Smooth muscle cell (in vitro differentiated cells): Measurements from ENCODE around the gene XIRP2. TPM values are rescaled to one million over a fixed set of nuclear protein-coding genes. Genes with fewer than 3 reads are reported as not detected.

Source experiments
- DNase-seq: peaks from one replicate; lab custom pipeline; 2025; ENCODE audit not compliant: unreplicated experiment; lab: John Stamatoyannopoulos, UW
- H2AFZ ChIP-seq: fragments of 200-600 bp; sonication (generic); 2 replicates; pipeline ENCODE4 v1.6.0; 2016; ENCODE audit warnings: antibody characterized with exemption, low read depth, mild to moderate bottlenecking
- H3F3A ChIP-seq: fragments of 200-600 bp; sonication (generic); 2 replicates; pipeline ENCODE4 v1.6.0; 2017; ENCODE audit warnings: antibody characterized with exemption, low read depth
- H3K27ac ChIP-seq: fragments of 200-600 bp; sonication (generic); 2 replicates; pipeline ENCODE4 v1.5.1; 2016; ENCODE audit warnings: low read depth, mild to moderate bottlenecking
- H3K27me3 ChIP-seq: fragments of 200-600 bp; sonication (generic); 2 replicates; pipeline ENCODE4 v1.6.1; 2016; ENCODE audit warnings: low read depth, mild to moderate bottlenecking
- H3K36me3 ChIP-seq: fragments of 200-600 bp; sonication (generic); 2 replicates; pipeline ENCODE4 v1.5.1; 2016; ENCODE audit warnings: low read depth
- H3K4me1 ChIP-seq: fragments of 200-600 bp; sonication (generic); 2 replicates; pipeline ENCODE4 v1.5.1; 2016; ENCODE audit warnings: low read depth
- H3K4me2 ChIP-seq: fragments of 200-600 bp; sonication (generic); 2 replicates; pipeline ENCODE4 v1.6.0; 2016; ENCODE audit warnings: mild to moderate bottlenecking
- H3K4me3 ChIP-seq: fragments of 200-600 bp; sonication (generic); 2 replicates; pipeline ENCODE4 v1.5.1; 2016; ENCODE audit warnings: mild to moderate bottlenecking
- H3K79me2 ChIP-seq: fragments of 200-600 bp; sonication (generic); 2 replicates; pipeline ENCODE4 v1.6.0; 2016; ENCODE audit warnings: low read depth, mild to moderate bottlenecking
- H3K9ac ChIP-seq: fragments of 200-600 bp; sonication (generic); 2 replicates; pipeline ENCODE4 v1.6.0; 2016; ENCODE audit warnings: low read depth
- H3K9me3 ChIP-seq: fragments of 200-600 bp; sonication (generic); replicated peaks from 2 replicates; pipeline ENCODE4 v1.5.1; 2016; ENCODE audit warnings: low read depth
- H4K20me1 ChIP-seq: fragments of 200-600 bp; sonication (generic); 2 replicates; pipeline ENCODE4 v1.6.0; 2016; ENCODE audit warnings: low read depth
- CTCF ChIP-seq: fragments of 200-600 bp; sonication (generic); IDR thresholded peaks from 2 replicates; pipeline ENCODE4 v1.5.1; 2017; ENCODE audit warnings: borderline replicate concordance, mild to moderate bottlenecking, antibody characterized with exemption; ENCODE audit not compliant: insufficient read depth, poor library complexity, severe bottlenecking
- WGBS: methylation state at CpG from one replicate; pipeline ENCODE4 v1.1.7; 2016; ENCODE audit warnings: low lambda C conversion rate; 5-methylcytosine and 5-hydroxymethylcytosine counted together
- polyA plus RNA-seq: library from polyadenylated mRNA; unstranded; fragments of >200 nt; fragmentation: Nextera tagmentation; extraction: Ambion mirVana; gene quantifications from 2 replicates; pipeline ENCODE4 v1.2.1, GENCODE V29; 2016
- total RNA-seq: library from RNA; depleted of rRNA; stranded (reverse); fragments of >200 nt; gene quantifications from 2 replicates; pipeline ENCODE4 v1.2.3, GENCODE V29; 2014

The XIRP2 gene
- total and polyA plus RNA-seq, 2 experiments from 2014 or later = not detected

- H3K4me2 ChIP-seq = no peak overlapping the region
- no peaks in the 10 kb centered on the region for H3K9me3 ChIP-seq
- H3K36me3 ChIP-seq = no peaks in the 10 kb centered on the region
- no peak for TF ChIP-seq CTCF
- no peaks in the 10 kb centered on the region for H3K27me3 ChIP-seq
- no peak overlapping the region for H3K4me3 ChIP-seq
- H3K9ac ChIP-seq = no peak overlapping the region
- H3F3A ChIP-seq = no peaks in the 10 kb centered on the region
- 86% methylated on average over 5 of the region's 5 CpGs for WGBS
- no peak overlapping the region for H3K27ac ChIP-seq
- no peak overlapping the region for H2AFZ ChIP-seq
- H4K20me1 ChIP-seq = no peaks in the 10 kb centered on the region
- no peaks in the 10 kb centered on the region for H3K79me2 ChIP-seq
- H3K4me1 ChIP-seq = no peaks in the 10 kb centered on the region
- no peak for DNase-seq
Measured at GRCh38 chr2:167144179-167144898, 256.1 kb downstream of the XIRP2 start.

- no peaks in the 10 kb centered on the region for H4K20me1 ChIP-seq
- H3K36me3 ChIP-seq = no peaks in the 10 kb centered on the region
- no peaks in the 10 kb centered on the region for H3K79me2 ChIP-seq
- H3K27me3 ChIP-seq = no peaks in the 10 kb centered on the region
- H3K9ac ChIP-seq = no peak overlapping the region
- DNase-seq = no peak
- H3F3A ChIP-seq = no peaks in the 10 kb centered on the region
- H3K9me3 ChIP-seq = no peaks in the 10 kb centered on the region
- no peaks in the 10 kb centered on the region for H3K4me1 ChIP-seq
- WGBS = 83% methylated on average over 6 of the region's 6 CpGs
- H2AFZ ChIP-seq = no peak overlapping the region
- H3K4me2 ChIP-seq = no peak overlapping the region
- no peak for TF ChIP-seq CTCF
- no peak overlapping the region for H3K27ac ChIP-seq
- H3K4me3 ChIP-seq = no peak overlapping the region
Measured at GRCh38 chr2:167147271-167147941, 259.1 kb downstream of the XIRP2 start.

- Histone ChIP-seq H3K79me2 (no peaks in the 10 kb centered on the region), H2AFZ (no peak overlapping the region), H4K20me1 (no peaks in the 10 kb centered on the region), H3K36me3 (no peaks in the 10 kb centered on the region), H3K27me3 (no peaks in the 10 kb centered on the region), H3K9ac (no peak overlapping the region), H3K4me3 (no peak overlapping the region), H3K4me2 (no peak overlapping the region), H3K9me3 (no peaks in the 10 kb centered on the region), H3F3A (no peaks in the 10 kb centered on the region), H3K4me1 (no peaks in the 10 kb centered on the region), H3K27ac (no peak overlapping the region)
- no peak for TF ChIP-seq CTCF
- DNase-seq = no peak
- WGBS = 100% methylated on average over 1 of the region's 1 CpG
Measured at GRCh38 chr2:167151894-167152293, 263.6 kb downstream of the XIRP2 start.

- no peak overlapping the region for H3K27ac ChIP-seq
- no peaks in the 10 kb centered on the region for H3K79me2 ChIP-seq
- no peaks in the 10 kb centered on the region for H3K27me3 ChIP-seq
- no peaks in the 10 kb centered on the region for H3K4me1 ChIP-seq
- TF ChIP-seq CTCF = no peak
- no peaks in the 10 kb centered on the region for H4K20me1 ChIP-seq
- no peak overlapping the region for H3K4me2 ChIP-seq
- no peak overlapping the region for H3K4me3 ChIP-seq
- no peaks in the 10 kb centered on the region for H3F3A ChIP-seq
- no peaks in the 10 kb centered on the region for H3K9me3 ChIP-seq
- 53% methylated on average over 1 of the region's 1 CpG for WGBS
- H3K9ac ChIP-seq = no peak overlapping the region
- no peaks in the 10 kb centered on the region for H3K36me3 ChIP-seq
- DNase-seq = no peak
- H2AFZ ChIP-seq = no peak overlapping the region
Measured at GRCh38 chr2:167157523-167157922, 269.2 kb downstream of the XIRP2 start.
